ENCODE results near the gene ASTL.

The ASTL gene

GRCh38 chr2:96105994-96106715, 32.1 kb downstream of the ASTL start:
- no peak for DNase-seq (ENCODE audit: low read depth in 1 of 2, low spot score in 1 of 2)
- TF ChIP-seq REST (IDR thresholded peaks at IDR 0.05; ENCODE audit: insufficient replicate concordance, low read depth) (no peak), CTCF (IDR thresholded peaks at IDR 0.05; ENCODE audit: insufficient read depth, low read length) (no peak), GABPA (IDR thresholded peaks at IDR 0.05; ENCODE audit: low read depth) (no peak), SPI1 (IDR thresholded peaks at IDR 0.05; ENCODE audit: borderline replicate concordance, low read depth) (no peak), POLR2AphosphoS5 (IDR thresholded peaks at IDR 0.05; ENCODE audit: low read depth) (no peak)
- no peak overlapping the region for H3K27ac ChIP-seq (replicated peaks)
- no peaks in the 10 kb centered on the region for H3K27me3 ChIP-seq (ENCODE audit: insufficient read depth, poor library complexity, severe bottlenecking)
- H3K4me3 ChIP-seq (replicated peaks; ENCODE audit: insufficient read depth, low read length) = no peak overlapping the region

GRCh38 chr2:96105152-96105915, 33.0 kb downstream of the ASTL start:
- Histone ChIP-seq H3K27me3 (ENCODE audit: insufficient read depth, poor library complexity, severe bottlenecking) (no peaks in the 10 kb centered on the region), H3K27ac (replicated peaks) (no peak overlapping the region), H3K4me3 (replicated peaks; ENCODE audit: insufficient read depth, low read length) (no peak overlapping the region)
- TF ChIP-seq GABPA (IDR thresholded peaks at IDR 0.05; ENCODE audit: low read depth) = no peak
- no peak for TF ChIP-seq POLR2AphosphoS5 (IDR thresholded peaks at IDR 0.05; ENCODE audit: low read depth)
- TF ChIP-seq REST (IDR thresholded peaks at IDR 0.05; ENCODE audit: insufficient replicate concordance, low read depth) = no peak
- TF ChIP-seq SPI1 (IDR thresholded peaks at IDR 0.05; ENCODE audit: borderline replicate concordance, low read depth) = no peak
- TF ChIP-seq CTCF (IDR thresholded peaks at IDR 0.05; ENCODE audit: insufficient read depth, low read length) = no peak
- DNase-seq (ENCODE audit: low read depth in 1 of 2, low spot score in 1 of 2) = no peak

DNA sequence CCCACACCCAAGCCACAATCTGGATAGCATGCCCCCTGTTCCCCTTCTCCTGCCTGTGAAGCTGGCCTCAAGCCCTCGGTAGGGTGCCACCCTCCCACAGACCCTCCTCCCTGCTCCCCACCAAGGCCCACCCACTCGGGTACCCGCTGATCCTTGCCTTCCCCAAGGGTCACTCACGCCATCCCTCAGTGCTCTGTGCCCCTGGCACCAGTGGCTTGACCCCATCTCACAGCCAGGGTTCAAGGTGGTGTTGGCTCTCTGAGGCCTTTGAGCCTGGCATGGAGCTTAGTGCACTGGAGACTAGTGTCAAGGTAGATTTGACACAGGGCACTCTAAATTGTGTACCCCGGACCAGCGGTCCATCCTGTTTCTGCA, 33.8 kb downstream of the ASTL start:
- Histone ChIP-seq H3K27ac (replicated peaks) (no peak overlapping the region), H3K4me3 (replicated peaks; ENCODE audit: insufficient read depth, low read length) (no peak overlapping the region), H3K27me3 (ENCODE audit: insufficient read depth, poor library complexity, severe bottlenecking) (no peaks in the 10 kb centered on the region)
- DNase-seq (ENCODE audit: low read depth in 1 of 2, low spot score in 1 of 2) = no peak
- TF ChIP-seq CTCF (IDR thresholded peaks at IDR 0.05; ENCODE audit: insufficient read depth, low read length) = no peak
- TF ChIP-seq REST (IDR thresholded peaks at IDR 0.05; ENCODE audit: insufficient replicate concordance, low read depth) = no peak
- TF ChIP-seq SPI1 (IDR thresholded peaks at IDR 0.05; ENCODE audit: borderline replicate concordance, low read depth) = no peak
- no peak for TF ChIP-seq GABPA (IDR thresholded peaks at IDR 0.05; ENCODE audit: low read depth)
- TF ChIP-seq POLR2AphosphoS5 (IDR thresholded peaks at IDR 0.05; ENCODE audit: low read depth) = no peak

Measured in HL-60 (cell line).